ENCODE results near the gene ZBTB40.

DNA sequence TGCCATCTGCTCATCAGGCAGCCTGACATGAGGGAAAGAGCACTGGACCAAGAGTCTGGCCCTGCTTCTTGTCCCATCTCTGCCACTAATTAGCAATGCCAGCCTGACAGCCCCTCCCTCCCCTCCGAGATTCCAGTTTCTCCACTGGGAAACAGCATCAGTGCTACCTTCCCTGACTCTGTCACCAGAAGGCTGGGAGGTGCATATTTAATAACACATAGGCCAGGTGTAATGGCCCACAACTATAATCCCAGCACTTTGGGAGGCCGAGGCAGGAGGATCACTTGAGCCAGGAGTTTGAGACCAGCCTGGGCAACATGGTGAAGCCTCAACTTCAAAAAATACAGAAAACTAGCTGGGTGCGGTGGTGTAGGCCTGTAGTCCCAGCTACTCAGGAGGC, 41.2 kb upstream of the ZBTB40 start:
- TF ChIP-seq CTCF (IDR thresholded peaks at IDR 0.05; ENCODE audit: low read length), result no peak
- TF ChIP-seq EZH2 (IDR thresholded peaks at IDR 0.05; ENCODE audit: borderline replicate concordance, low read length), result no peak

Measured in OCI-LY1 (cell line).